Activated CD4-positive, alpha-beta T cell treated with anti-CD3 and anti-CD28 coated beads, Interleukin-2, amount 50 U/mL, for 1 hour (primary cell): ENCODE measurements around the gene SLC12A7.
"Not testable (repeated sequence)": the region's sequence is repeated elsewhere in the genome, so short reads cannot be mapped to it uniquely, and the experiment has no call there.

Experiments
- DNase-seq: peaks from one replicate; pipeline ENCODE4 v3.0.0-alpha.2; 2020

The SLC12A7 gene

DNA sequence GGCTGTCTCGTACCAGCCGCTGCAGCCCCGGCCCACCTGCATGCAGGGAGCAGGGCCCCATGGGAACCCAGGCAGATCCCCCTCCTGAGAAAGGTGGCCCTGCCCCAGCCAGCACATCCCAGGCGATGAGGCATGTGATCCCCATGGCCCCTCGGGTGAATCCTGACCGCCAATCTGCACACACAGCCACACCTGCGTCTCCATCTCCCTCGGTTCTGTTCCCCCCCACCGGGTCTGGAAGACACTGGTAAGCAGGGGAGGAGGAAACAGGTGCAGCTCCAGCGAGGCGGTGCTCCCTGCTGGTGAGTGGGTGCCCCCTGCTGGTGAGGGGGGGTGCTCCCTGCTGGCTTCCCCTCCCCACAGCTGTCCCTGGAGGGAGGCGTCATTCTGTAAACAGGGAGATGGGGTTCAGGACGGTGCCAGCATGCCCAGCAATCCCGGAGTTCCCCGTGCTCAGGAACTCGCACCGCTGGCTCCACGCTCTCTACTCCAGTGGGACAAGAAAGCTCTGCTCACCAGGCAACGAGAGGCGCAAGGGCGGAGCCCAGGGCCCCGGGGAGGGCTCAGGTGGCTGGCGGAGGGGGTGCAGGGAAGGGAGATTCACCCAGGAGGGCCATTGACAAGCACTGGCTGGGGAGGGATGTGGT is 28.4 kb upstream of the SLC12A7 start:
- DNase-seq, result peak; percentile 80

DNA sequence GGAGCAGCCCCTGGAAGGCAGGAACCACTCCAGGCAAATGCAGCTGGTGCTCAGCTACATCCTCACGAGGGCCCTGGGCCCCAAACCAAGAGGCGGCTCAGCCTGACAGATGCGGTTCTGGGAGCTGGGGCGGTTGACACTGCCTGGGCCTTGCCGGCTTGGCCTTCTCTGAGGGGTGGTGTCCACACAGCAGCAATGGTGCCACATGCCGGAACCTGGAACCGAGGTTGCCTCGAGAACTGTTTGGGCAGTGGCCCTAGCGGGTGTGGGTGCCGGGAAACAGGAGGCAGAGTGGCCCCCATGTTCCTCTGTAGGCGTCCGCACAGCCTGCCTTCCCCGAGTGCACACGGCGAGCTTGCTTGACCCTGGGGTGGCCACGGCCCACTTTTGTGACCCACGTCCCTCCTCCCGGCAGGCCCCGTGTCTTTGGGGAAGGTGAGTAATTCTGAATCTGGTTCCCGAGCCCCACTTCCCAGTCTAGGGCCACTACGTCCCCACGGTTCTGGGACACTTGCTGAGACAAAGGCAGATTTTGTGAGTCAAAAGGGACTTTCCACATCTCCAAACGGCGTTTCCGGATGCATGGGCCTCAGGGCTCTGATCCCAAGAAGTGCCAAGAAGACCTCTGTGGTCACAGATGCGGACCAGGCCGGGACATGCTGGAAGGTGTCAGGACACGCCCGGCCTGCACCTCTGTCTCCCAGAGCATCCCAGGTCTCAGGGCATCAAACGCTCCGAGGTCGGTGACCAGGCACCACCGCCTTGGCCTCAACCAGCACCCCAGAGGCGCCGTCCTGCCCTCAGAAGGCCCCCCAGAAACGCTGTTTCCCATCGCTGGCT is 27.7 kb upstream of the SLC12A7 start:
- no peak for DNase-seq

DNA sequence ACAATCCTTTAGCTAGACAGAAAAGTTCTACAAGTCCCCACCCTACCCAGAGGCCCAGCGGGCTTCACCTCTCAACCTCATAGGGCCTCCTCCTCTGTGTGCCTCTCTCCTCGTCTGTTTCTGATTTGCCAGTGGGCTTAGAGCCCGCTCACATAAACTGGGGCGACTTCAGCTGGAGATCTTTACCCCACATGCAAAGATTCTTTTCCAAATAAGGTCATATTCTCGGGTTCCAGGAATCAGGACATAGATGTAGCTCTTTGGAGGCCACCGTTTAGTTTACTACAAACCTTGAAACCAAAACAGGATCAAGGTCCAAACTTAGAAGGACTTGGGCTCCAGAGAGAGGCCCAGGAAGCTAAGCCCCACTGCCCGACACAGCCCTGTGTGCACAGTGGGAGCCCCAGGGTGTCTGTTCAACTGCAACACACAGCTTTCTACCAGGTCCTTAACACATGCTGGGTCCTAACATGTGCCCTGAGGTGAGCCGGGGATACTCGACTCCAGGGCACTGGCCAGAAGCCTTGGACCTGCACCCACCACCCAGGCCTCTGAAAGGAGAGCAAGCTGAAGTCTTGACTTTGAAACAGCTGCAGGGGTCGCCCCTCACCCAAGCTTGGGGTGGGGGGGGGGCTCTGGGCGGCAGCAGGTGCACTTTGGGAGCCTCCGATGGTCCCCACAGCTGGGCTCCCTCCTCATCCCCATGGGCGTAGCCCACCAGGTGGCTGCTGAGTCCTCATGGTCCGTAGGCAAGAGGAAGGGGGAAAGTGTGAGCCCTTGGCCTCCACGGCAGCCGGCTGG is 26.8 kb upstream of the SLC12A7 start:
- no peak for DNase-seq

DNA sequence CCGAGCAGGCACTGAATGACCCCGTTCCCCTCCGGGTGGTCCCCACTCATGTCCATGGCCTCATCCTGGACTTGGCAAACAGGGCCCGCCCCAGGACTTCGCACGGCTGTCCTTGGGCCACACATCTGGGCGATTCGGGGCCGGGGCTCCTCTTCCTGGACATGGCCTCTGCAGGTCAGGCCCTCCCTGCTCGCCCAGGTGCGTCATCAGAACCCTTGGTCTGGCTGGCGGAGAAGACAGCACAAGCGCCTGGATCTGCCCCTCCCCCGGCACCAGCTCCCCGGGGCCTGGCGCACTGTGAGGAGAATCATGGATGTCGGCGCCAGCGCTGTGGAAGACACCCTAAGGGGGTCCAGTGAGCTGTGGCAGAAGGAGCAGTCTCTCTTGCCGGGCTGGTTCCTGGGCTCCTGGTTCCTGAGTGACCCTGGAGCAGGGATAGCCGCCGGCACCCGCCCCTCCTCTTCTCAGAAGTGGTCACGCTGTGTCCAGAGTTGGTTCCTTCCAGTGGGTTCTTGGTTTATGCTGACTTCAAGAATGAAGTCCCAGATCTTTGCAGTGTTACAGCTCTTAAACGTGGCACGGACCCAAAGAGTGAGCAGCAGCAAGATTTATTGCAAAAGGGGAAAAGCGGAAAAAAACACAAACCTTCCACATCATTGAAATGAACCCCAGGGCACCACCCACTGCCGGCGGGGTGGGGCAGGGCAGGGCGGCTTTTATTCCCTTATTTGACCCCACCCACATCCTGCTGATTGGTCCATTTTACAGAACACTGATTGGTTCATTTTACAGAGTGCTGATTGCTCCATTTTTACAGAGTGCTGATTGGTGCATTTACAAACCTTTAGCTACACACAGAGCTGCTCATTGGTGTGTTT is 25.9 kb upstream of the SLC12A7 start:
- DNase-seq, result no peak

- DNase-seq, result no peak
Measured at GRCh38 chr5:1136814-1137213, 25.0 kb upstream of the SLC12A7 start.

DNA sequence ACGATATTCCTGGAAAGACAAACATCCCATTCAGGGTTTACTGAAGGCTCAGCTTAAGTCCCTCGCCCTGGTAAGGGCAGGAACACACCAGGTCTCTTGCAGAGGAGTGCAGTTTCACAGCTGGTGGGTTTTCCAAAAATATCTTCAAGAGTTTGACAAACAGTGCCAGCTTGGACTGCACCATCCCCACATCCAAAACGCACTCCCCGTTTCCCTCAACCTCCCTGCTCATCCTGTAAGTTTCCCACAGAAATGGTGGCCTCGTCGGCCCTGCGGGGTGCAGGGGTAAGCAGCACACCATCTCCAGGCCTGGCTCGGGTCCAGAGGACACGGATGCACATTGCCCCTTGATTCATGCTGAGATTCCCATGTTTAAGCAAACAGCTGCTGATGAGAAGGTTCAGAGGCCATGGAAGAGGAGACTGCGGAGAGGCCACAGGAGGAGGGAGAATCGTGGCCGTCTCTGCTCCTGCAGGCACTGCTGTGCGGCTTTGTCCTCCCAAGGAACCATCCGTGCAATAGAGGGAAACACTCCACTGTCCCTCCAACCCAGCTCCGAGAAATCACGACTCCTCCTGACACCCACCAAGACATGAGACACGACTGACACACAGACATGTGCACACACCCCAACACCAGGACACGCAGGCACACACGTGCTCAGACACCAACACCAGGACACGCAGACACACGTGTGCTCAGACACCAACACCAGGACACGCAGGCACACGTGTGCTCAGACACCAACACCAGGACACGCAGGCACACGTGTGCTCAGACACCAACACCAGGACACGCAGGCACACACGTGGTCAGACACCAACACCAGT is 24.0 kb upstream of the SLC12A7 start:
- no peak for DNase-seq

- no peak for DNase-seq
Measured at GRCh38 chr5:1134478-1134877, 22.6 kb upstream of the SLC12A7 start.

- DNase-seq, result no peak
Measured at GRCh38 chr5:1133510-1134201, 21.8 kb upstream of the SLC12A7 start.

DNA sequence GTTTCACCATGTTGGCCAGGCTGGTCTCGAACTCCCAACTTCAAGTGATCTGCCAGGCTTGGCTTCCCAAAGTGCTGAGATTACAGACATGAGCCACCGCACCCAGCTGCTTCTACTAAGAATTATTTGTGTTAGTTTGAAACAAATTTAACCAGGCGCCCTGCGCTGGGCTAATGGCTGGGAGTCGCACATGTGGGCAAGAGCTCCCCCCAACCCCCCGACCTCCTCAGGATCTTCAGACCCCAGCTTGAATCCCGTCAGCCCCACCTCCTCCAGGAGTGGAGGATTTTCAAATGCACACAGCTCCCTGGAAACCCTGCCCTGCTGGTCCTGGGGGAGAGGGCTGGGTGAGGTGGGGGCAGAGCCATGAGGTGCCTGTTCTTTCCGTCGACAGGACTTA is 21.2 kb upstream of the SLC12A7 start:
- DNase-seq, result no peak

DNA sequence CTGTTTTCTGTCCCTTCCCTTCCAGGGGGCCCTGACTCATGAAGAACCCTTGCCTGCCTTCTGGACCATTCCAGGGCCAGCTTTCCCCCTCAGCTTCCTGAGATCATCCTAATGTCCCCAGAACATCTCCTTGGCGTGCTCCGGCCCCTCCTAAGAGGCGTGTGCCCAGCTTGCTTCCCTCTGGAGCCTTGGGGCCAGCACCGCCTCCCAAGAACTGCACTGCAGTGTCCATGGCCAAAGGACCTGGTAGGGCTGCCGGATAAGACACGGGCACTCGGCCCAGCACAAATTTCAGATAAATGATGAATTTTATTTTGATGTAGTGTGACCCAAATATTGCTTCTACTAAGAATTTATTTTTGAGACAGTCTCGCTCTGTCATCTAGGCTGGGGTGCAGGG is 20.7 kb upstream of the SLC12A7 start:
- no peak for DNase-seq

GRCh38 chr5:1131726-1132125 is 19.9 kb upstream of the SLC12A7 start:
- no peak for DNase-seq

DNA sequence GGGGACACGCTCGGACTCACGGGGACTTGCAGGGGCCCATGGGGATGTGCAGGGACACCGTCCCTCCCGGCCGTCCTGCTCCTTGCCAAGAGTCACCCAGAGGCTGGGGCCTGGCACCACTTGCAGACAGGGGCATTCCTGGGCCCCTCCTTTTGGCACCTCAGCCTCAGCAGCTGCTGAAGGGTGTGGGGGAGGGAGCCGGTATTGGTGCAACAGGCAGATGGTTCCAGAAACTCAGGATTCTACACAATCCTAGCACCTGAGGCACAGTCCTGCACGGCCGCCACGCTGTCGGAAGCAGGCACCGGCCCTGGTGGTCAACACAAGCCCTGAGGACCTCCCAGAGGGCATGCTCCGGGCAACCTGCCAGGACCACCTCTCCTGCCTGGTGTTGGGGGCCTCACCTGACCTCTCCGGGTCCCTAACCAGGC is 19.3 kb upstream of the SLC12A7 start:
- no peak for DNase-seq

- no peak for DNase-seq
Measured at GRCh38 chr5:1130218-1130946, 18.5 kb upstream of the SLC12A7 start.

GRCh38 chr5:1129711-1130055 is 17.8 kb upstream of the SLC12A7 start:
- DNase-seq, result no peak

DNA sequence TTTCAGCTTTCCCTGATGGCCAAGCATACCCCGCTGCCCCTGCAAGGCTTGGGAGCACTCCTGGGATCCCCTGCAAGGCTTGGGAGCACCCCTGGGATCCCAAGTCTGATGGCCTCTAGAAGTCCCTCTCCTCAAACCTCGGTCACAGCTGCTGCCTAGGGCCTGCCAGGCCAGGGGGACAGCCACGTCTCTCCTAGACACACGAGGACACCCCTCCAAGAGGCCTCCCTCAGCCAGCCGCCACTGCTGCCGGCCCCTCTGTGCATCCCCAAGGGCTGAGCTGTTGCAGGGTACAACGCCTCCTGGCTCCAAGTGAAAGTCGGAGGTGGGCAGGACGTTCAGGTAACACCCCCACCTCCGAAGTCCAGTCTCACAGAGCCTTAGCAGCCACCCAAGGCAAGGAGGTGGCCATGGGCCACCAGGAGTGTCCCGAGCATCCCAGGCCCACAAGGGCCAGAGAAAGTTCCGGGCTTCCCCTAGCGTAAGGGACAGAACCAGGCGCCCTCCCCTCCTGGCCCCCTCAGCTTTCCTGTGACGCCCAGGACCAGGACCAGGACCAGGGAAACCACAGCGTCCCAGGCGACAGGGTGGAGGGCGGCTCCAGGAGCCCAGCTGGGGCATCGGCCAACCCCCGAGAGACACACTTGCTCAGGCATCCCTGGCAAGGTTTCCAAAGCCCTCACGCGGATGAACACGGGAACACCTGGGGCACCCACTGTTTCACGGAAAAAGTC is 17.3 kb upstream of the SLC12A7 start:
- DNase-seq, result no peak

GRCh38 chr5:1127959-1128785 is 16.3 kb upstream of the SLC12A7 start:
- no peak for DNase-seq

- not testable (repeated sequence) for DNase-seq
Measured at GRCh38 chr5:1125695-1126094, 13.8 kb upstream of the SLC12A7 start.

- no peak for DNase-seq
Measured at GRCh38 chr5:1125030-1125357, 13.1 kb upstream of the SLC12A7 start.
